Nephron progenitor cell (in vitro differentiated cells): ENCODE data around the gene ADCY10.
A peak's percentile ranks its signal among the peaks of the same experiment; 100 is the strongest.
"Not testable (repeated sequence)": the region's sequence is repeated elsewhere in the genome, so short reads cannot be mapped to it uniquely, and the experiment has no call there.

ENCODE experiments used
- DNase-seq: peaks from one replicate; pipeline ENCODE4 v3.0.0; 2021
- H3K27ac Mint-ChIP-seq: 2 replicates; pipeline ENCODE4 v1.8.0; 2021; ENCODE audit warnings: mild to moderate bottlenecking, moderate library complexity, mixed read lengths
- H3K27me3 Mint-ChIP-seq: 2 replicates; pipeline ENCODE4 v1.8.0; 2021; ENCODE audit warnings: mild to moderate bottlenecking, low read depth, mixed read lengths; ENCODE audit not compliant: poor library complexity
- H3K36me3 Mint-ChIP-seq: 2 replicates; pipeline ENCODE4 v1.8.0; 2021; ENCODE audit warnings: low read depth, mixed read lengths
- H3K4me1 Mint-ChIP-seq: 2 replicates; pipeline ENCODE4 v1.8.0; 2021; ENCODE audit warnings: mixed read lengths
- H3K4me3 Mint-ChIP-seq: 2 replicates; pipeline ENCODE4 v1.8.0; 2021; ENCODE audit warnings: mild to moderate bottlenecking, moderate library complexity, mixed read lengths
- H3K9me3 Mint-ChIP-seq: 2 replicates; pipeline ENCODE4 v1.8.0; 2021; ENCODE audit warnings: mild to moderate bottlenecking, moderate library complexity, mixed read lengths
- CTCF ChIP-seq: fragments of 200-600 bp; sonication (generic); IDR thresholded peaks from 2 replicates; pipeline ENCODE4 v1.5.0; 2021; ENCODE audit warnings: antibody characterized with exemption

Gene ADCY10

GRCh38 chr1:167876597-167877175 lies 37.2 kb downstream of the ADCY10 start:
- Mint-ChIP-seq H3K27me3 (peaks cover 3% of the 10 kb centered on the region), H3K4me1 (no peaks in the 10 kb centered on the region), H3K9me3 (no peaks in the 10 kb centered on the region), H3K27ac (no peak overlapping the region), H3K4me3 (no peak overlapping the region), H3K36me3 (no peaks in the 10 kb centered on the region)
- no peak for DNase-seq
- no peak for TF ChIP-seq CTCF

- DNase-seq, result no peak
- Mint-ChIP-seq H3K4me3 (no peak overlapping the region), H3K36me3 (no peaks in the 10 kb centered on the region), H3K9me3 (no peaks in the 10 kb centered on the region), H3K27me3 (no peaks in the 10 kb centered on the region), H3K27ac (no peak overlapping the region), H3K4me1 (peaks cover 15% of the 10 kb centered on the region)
- no peak for TF ChIP-seq CTCF
Observed at GRCh38 chr1:167871331-167871730, 42.6 kb downstream of the ADCY10 start.

GRCh38 chr1:167869157-167870001 lies 44.6 kb downstream of the ADCY10 start:
- H3K4me3 Mint-ChIP-seq, H3K36me3 Mint-ChIP-seq, DNase-seq, H3K27me3 Mint-ChIP-seq, H3K9me3 Mint-ChIP-seq: not testable (repeated sequence)
- Mint-ChIP-seq H3K4me1 (peaks cover 22% of the 10 kb centered on the region), H3K27ac (peak overlapping the region; percentile 33)

GRCh38 chr1:167866739-167867414 lies 47.1 kb downstream of the ADCY10 start:
- H3K27me3 Mint-ChIP-seq, H3K4me3 Mint-ChIP-seq, DNase-seq, H3K9me3 Mint-ChIP-seq, H3K36me3 Mint-ChIP-seq, H3K27ac Mint-ChIP-seq: not testable (repeated sequence)
- peaks cover 25% of the 10 kb centered on the region for H3K4me1 Mint-ChIP-seq

GRCh38 chr1:167866326-167866725 lies 47.6 kb downstream of the ADCY10 start:
- not testable (repeated sequence) for H3K36me3 Mint-ChIP-seq, H3K4me3 Mint-ChIP-seq, DNase-seq, H3K27ac Mint-ChIP-seq, H3K9me3 Mint-ChIP-seq, H3K27me3 Mint-ChIP-seq
- H3K4me1 Mint-ChIP-seq, result peaks cover 25% of the 10 kb centered on the region

GRCh38 chr1:167865804-167866308 lies 48.1 kb downstream of the ADCY10 start:
- not testable (repeated sequence) for H3K9me3 Mint-ChIP-seq, H3K27ac Mint-ChIP-seq, DNase-seq, H3K27me3 Mint-ChIP-seq, H3K4me3 Mint-ChIP-seq, H3K36me3 Mint-ChIP-seq
- peaks cover 25% of the 10 kb centered on the region for H3K4me1 Mint-ChIP-seq

- not testable (repeated sequence) for H3K4me3 Mint-ChIP-seq, H3K36me3 Mint-ChIP-seq, H3K9me3 Mint-ChIP-seq, DNase-seq, H3K27me3 Mint-ChIP-seq, H3K27ac Mint-ChIP-seq
- peaks cover 25% of the 10 kb centered on the region for H3K4me1 Mint-ChIP-seq
Observed at GRCh38 chr1:167865193-167865592, 48.7 kb downstream of the ADCY10 start.

- Mint-ChIP-seq H3K27me3 (no peaks in the 10 kb centered on the region), H3K27ac (peak overlapping the region; percentile 55), H3K4me3 (no peak overlapping the region), H3K9me3 (peaks cover 10% of the 10 kb centered on the region), H3K4me1 (peaks cover 18% of the 10 kb centered on the region), H3K36me3 (no peaks in the 10 kb centered on the region)
- no peak for TF ChIP-seq CTCF
- no peak for DNase-seq
Observed at GRCh38 chr1:167864392-167865032, 49.4 kb downstream of the ADCY10 start.
